Activated CD4-positive, alpha-beta T cell treated with anti-CD3 and anti-CD28 coated beads for 1 hour (primary cell): ENCODE results near the gene AAK1.
"Not testable (repeated sequence)": the region's sequence is repeated elsewhere in the genome, so short reads cannot be mapped to it uniquely, and the experiment has no call there.

Experiments
- DNase-seq: peaks from one replicate; pipeline ENCODE4 v3.0.0-alpha.2; 2020

Gene AAK1

DNA sequence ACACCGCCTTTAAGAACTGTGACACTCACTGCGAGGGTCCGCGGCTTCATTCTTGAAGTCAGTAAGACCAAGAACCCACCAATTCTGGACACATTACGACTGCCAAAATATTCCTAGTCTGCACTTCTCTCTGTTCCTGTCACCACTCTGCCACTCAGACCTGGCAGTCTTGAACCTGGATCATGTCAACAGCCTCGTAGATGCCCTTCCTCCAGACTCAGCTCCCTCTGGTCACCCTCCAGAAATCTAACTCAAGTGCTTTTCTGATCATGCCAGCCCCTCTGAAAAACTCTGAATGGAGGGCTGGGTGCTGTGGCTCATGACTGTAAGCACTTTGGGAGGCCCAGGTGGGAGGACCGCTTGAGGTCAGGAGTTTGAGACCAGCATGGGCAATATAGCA, 20.3 kb downstream of the AAK1 start:
- no peak for DNase-seq

- not testable (repeated sequence) for DNase-seq
Measured at GRCh38 chr2:69622805-69623204, 20.7 kb downstream of the AAK1 start.

DNA sequence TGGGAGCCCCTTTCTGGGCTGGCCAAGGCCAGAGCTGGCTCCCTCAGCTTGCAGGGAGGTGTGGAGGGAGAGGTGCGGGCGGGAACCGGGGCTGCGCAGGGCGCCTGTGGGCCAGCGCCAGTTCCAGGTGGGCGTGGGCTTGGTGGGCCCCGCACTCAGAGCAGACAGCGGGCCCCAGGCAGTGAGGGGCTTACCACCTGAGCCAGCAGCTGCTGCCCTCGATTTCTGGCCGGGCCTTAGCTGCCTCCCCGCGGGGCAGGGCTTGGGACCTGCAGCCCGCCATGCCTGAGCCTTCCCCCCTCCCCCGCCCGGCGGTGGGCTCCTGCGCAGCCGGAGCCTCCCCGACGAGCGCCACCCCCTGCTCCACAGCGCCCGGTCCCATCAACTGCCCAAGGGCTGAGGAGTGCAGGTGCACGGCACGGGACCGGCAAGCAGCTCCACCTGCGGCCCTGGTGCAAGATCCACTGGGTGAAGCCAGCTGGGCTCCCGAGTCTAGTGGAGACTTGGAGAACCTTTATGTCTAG, 21.5 kb downstream of the AAK1 start:
- not testable (repeated sequence) for DNase-seq

GRCh38 chr2:69621440-69621839, 22.1 kb downstream of the AAK1 start:
- no peak for DNase-seq

DNA sequence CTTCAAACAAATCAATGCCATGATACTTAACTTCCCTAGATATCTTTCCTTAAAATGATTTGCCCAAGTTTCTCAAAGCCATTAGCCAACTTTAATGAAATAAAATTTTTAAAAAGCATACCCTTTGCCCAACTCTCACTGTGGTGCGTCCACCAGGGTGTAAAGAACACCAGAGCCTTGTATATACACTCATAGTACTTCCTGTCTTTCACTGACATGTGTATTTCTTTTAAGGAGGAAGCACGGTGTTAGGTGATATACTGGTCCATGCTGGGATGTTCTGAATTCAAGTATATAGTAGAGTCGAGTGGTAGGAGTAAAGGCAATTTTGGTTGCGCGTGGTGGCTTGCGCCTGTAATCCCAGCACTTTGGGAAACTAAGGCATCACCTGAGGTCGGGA, 22.7 kb downstream of the AAK1 start:
- no peak for DNase-seq

GRCh38 chr2:69619725-69620124, 23.8 kb downstream of the AAK1 start:
- DNase-seq, result no peak

DNA sequence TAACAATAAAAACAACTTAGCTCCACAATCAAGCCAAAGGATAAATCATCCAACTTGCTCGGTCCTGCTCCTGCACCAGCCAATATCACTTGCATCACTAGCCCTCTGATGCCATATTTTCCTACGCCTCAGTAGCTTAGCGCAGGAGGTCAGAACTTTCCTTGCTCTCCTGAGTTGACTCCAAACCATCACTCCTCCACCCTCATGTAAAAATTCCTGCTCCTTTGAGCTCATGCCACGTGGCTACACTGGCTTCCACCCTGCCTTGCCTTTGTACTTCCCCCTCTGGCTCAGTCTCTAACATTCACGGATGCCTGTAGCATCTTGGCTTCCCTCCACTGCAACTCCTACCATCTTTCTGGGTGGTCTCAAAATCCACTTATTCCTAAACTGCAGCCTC, 25.2 kb downstream of the AAK1 start:
- no peak for DNase-seq

DNA sequence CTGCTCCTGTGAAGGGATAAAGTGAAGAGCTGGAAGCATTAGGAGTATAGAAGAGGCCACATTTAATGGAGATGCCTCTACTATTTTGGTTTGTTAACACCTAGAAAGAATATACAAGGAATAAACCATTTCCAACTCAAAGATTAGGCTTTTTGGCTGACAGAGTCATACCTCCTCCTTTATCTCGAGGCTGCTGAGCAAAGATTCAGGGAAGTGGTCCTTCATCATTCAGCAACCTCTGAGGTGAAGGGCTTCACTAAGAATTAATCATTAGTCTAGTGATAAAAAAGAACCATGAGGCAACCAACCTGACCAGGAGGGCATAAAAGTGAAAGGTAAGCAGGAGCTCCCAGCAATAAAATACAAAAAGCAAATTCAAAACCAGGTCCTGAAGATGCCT, 25.8 kb downstream of the AAK1 start:
- no peak for DNase-seq

- DNase-seq, result no peak
Measured at GRCh38 chr2:69616755-69617154, 26.8 kb downstream of the AAK1 start.

- DNase-seq, result no peak
Measured at GRCh38 chr2:69615969-69616368, 27.6 kb downstream of the AAK1 start.

DNA sequence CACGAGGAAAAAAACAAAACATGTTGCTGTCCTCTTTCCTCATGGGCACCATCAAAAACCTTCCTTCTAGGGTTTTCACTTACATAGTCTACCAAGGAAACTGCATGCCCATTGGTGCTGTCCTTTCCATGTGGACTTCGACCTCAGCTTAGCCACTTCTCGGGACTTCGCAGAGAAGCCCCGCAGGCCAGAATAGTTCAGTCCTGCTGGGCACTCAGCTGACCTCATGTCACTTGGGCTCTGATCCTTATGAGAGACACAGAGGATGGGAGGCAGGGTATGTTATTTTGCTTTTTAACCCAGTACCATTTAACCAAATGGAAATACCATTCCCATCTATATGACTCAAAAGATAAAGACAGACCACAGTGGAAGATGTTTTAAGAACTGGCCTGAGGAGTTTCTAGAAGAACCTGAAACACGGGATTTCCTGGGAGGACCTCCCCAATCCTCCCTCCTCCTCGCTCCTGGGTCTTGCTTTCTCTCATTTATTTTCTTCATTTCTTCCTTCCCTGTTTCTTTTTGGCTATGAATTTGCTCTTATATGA, 28.4 kb downstream of the AAK1 start:
- no peak for DNase-seq

- no peak for DNase-seq
Measured at GRCh38 chr2:69612707-69613106, 30.8 kb downstream of the AAK1 start.

DNA sequence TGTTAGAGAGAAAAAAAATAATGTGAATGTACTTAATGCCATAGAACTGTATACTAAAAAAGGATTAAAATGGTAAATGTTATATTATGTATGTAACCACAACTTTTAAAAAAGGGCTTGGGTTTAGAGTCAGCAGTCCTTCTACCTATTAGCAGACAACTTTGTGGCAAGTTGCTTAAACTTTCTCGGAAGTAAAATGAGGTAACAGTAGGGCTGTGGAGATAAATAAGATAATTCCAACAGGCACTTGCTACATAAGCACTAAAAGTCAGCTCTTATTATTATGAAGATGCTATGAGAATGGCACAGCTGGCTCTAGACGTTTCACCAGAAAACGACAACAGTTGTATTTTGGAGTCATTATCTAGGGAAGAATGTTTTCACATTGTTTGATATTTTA, 31.3 kb downstream of the AAK1 start:
- DNase-seq, result no peak

DNA sequence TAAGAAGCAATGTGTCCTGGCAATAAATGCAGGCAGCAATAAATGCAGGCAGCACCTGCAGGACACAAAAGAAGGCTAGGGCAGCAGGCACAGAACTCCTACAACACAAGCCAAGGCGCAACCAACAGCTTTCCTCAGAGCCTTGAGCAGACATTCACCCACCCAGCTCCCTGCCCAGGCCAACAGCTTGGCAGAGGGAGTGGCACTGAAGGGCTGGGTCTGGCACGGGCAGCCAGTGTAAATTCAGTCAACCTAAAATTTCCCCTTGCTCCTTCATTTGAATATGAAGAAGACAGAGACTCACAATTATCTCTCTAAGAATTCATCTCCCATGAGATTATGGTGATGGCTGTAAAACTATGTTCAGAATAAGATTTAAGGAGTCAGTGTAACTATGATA, 35.4 kb downstream of the AAK1 start:
- no peak for DNase-seq

GRCh38 chr2:69606771-69607170, 36.8 kb downstream of the AAK1 start:
- not testable (repeated sequence) for DNase-seq

DNA sequence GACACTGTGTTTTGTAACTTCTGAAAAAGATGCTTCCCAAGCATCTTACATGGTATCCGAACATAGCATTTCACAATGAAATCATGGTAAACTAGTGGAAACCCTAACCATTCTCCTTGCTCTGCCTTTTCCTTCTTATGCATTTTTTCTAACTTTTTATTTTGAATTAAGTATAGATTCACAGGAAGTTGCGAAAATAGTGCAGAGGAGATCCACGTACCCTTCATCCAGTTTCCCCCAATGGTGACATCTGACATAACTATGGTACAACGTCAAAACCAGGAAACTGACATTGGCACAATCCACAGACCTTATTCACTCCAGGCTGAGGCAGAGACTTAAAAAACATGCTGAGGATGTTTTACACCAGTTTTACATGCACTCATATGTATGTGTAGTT, 38.3 kb downstream of the AAK1 start:
- no peak for DNase-seq

- no peak for DNase-seq
Measured at GRCh38 chr2:69604836-69605235, 38.7 kb downstream of the AAK1 start.

DNA sequence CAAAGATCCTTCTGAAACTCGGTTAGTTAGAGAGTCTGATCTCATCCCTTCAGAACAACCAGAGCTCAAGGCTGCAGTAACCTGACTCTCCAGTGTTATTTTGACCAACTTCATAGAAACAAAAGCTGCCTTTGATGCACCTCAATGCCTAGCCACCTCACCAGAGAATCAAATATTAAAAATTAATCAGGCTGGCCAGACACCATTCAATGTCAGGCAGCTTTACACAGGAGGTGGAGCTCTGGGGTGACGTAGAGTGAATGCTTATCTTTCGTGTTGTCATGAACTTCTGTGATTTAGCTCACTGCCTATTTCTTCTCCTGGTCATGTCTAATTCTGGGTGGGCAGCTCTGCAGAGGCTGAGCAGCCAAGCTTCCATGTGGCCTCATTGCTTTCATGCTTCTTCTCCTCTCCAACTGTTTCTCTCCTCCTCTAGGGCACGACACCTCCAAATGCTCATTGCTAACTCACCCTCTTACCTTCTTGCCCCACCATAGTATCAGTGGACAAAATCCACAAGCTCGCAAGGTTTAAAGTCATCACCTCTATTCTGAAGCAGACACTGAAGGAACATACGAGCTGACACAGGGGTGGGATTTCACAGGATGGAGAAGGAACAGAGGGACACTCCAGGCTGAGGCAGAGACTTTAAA, 39.4 kb downstream of the AAK1 start:
- DNase-seq, result no peak

GRCh38 chr2:69603146-69603743, 40.3 kb downstream of the AAK1 start:
- DNase-seq, result no peak

DNA sequence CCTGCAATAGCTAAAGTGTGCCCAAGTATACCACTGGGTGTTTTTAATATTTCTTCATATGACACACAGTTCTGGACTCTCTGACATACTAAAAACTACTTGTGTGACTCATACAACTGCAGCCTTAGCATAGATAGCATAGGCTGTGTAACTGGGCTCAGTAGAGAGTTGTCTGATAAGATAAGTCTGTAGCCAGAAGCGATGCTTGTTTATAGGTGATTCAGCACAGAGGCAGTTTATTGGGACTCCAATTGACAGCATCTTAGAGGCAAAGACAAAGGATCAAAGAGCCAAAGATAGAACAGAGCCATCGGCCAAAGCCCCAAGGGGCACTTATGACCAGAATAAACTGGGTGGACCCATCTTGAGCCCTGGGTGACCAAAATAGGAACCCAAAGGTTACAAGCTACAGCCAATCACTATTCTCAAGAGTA, 42.3 kb downstream of the AAK1 start:
- no peak for DNase-seq

DNA sequence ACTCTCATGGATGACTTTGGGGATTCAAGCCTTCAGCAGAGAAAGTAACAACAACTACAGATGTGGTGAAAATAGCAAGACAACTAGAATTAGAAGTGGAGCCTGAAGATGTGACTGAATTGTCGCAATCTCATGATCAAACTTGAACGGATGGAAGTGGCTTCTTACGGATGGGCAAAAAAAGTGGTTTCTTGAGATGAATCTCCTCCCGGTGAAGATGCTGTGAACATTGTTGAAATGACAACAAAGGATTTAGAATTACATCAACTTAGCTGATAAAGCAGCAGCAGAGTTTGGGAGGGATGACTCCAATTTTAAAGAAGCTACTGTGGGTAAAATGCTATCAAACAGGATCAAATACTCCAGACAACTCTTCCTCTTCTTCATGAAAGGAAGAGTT, 43.1 kb downstream of the AAK1 start:
- no peak for DNase-seq

DNA sequence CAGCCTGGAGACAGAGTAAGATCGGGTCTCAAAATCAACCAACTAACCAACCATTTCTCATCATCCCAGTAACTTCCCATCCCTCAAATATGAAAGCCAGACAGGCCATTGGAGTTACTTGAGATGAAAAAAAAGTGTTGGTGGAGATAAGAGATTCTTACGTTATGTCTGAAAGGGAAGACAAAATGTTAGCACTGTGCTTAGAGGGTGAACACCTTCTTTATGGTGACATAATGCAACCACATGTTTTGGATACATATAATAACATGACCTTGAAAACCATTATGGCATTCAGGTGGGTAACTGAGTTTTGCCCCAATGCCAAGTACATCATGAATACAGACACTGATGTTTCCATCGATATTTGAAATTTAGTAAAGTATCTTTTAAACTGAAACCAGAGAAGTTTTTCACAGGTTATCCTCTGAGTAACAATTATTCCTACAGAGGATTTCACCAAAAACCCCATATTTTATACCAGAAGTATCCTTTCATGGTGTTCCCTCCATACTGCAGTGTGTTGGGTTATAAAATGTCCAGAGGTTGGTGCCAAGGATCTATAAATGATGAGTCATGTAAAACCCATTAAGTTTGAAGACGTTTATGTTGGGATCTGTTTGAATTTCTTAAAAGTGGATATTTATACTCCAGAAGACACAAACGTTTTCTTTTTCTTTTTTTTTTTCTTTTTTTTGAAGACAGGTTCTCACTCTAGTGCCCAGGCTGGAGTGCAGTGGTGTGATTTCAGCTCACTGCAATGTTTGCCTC, 45.5 kb downstream of the AAK1 start:
- no peak for DNase-seq

DNA sequence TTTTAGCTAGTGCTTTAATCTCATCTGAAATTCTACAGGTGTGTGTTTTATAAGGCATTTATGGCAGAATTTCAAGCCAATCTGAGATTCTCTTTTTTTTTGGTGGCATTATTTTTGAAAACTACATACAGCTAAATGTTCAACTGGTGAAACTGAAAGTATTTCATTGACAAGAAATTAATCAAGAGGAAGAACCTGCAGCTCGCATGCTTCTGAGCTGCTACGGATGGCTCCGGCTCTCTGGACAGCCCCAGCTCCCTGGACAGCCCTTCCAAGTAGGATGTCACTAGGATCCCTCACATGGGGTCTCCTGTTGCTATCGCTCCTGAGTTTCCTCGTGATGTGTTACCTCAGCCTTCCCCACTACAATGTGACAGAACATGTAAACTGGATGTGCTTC, 46.4 kb downstream of the AAK1 start:
- DNase-seq, result no peak

DNA sequence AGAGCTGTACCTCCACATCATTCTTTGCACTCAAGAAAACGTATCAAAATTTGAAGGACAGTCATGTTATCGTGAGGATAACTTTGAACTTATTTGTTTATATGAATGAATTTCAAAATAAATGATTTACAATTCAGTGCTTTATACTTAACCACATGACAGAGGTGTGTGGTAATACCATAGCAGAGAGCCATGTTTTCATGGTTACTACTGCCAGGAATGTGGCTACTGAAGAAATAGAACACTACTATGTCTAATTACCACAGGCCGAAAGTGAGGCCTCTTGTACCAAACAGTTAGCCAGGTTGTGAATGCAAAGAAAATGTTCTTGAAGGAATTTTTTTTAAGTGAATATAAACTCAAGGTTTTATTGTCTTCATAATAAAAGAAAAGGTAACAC, 49.2 kb downstream of the AAK1 start:
- no peak for DNase-seq
